Stimulated activated CD8-positive, alpha-beta memory T cell treated with anti-CD3 and anti-CD28 coated beads, Interleukin-12 subunit alpha, Interleukin-12 subunit beta, amount 100 ng/mL, for 24 hours (primary cell): ENCODE results near the gene PIP5K1B.

Experiments
- DNase-seq: peaks from one replicate; pipeline ENCODE4 v3.0.0-alpha.2; 2020; ENCODE audit errors: extremely low read depth

PIP5K1B gene

DNA sequence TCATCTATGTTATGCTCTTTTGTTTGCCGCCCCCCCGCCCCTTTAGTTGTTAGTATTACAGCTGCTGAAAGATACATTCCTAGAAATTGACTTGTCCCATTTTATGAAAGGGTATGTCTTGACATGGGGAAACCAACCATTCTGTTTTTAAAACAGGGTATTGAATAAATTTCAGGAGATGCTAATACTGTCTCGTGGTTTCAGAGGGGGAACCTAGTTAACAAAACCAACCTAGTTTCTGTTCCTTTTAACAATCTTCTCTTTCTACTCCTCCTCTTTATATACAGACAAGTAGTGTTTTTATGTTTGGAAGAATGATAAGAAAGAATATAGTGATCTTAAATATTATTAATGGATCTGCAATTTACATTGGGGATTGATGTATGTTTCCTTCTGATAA lies 3.5 kb downstream of the PIP5K1B start:
- DNase-seq: no peak

- no peak for DNase-seq
Observed at GRCh38 chr9:68709291-68710110, 4.5 kb downstream of the PIP5K1B start.

DNA sequence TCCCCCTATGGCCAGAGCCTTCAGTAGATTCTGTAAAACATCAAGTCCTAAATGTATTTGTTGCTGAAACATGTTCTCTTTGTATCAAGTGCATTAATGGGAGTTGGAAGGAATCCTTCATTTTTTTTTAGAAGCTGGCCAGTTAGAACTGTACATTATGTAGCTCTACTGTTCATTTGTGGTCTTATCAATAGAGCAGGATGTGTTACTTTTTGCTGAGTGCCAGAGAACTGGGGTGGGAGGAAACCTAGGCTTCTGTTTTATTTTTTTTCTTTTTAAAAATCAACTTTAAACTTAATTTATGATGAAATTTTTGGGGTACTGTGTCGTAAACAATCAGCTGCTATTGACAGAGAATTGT lies 5.1 kb downstream of the PIP5K1B start:
- no peak for DNase-seq

DNA sequence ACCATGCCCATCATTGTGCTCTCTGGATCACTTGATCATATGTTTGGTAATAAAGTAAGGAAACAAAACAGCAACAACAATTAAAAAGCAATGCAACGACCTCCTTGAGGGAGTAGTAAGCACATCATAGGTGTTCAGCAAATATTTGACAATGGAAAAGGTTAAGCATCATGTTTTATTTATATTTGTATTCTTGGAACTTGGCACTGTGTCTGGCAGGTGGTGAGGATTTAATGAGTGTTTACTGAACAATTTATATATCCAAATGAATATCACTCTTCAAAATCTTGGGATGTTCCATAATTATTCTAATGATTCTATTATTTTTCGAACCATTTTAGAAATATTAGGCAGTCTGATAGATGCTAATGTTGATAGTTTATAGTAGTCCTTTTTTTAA lies 6.2 kb downstream of the PIP5K1B start:
- no peak for DNase-seq

DNA sequence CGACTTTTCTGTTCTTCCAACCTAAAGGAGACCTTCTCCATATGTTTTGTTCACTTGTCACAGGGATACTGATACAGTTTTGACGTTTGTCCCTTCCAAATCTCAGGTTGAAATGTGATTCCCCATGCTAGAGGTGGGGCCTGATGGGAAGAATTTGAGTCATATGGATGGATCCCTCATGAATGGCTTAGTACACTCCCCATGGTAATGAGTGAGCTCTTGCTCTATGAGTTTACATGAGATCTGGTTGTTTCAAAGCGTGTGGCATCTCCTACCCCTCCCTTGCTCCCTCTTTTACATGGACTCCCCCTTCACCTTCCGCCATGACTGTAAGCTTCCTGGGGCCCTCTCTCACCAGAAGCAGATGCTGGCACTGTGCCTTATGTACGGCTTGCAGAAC lies 6.9 kb downstream of the PIP5K1B start:
- DNase-seq: no peak

DNA sequence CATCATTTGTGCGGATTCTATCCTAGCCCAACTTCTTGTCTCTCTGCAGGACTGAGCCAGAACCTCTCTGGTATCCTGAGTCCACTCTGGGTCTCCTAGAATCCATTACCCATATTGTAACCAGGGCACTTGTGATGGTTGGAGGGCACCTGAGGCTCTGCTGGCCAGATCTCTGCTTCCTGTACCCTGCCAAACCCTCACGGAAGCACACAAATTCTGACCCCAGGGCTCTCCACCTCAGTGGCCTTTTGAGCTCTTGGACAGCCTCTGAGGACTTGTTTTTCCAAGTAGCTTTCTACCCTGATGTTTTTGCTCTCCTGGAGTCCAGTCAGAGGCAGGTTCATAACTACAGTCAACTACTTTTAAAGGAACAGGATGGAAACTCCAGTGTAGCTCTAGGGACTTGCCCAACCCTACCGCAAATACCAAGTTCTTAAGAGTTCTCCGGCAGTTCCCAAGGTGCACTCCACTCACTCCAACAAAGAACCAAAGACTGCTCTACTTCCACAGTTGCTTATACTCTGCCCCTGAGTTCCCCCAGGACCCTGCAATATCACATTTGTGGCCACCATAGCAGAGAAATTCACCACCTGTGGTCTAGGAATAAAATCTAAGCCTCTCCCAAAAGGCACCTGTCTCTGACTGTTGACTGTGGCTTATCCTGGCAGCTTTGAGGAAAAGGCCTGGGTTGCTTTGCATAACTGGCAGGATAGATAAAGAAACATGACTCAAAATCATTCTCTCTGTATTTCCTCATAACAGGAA lies 9.6 kb downstream of the PIP5K1B start:
- no peak for DNase-seq

DNA sequence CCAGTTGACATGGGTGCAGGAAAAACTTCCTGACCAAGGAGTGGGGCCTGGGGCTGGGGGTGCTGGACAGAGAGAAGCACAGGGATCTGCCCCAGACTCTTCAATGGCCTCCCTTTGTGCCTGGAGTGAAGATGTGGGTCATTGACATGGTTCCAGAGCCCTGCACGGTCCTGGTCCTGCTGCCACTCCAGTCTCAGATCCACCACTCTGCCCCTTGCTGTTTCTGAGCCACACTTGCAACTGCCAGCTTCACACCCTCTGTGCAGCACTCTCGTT lies 10.1 kb downstream of the PIP5K1B start:
- no peak for DNase-seq

GRCh38 chr9:68717552-68718443 lies 12.8 kb downstream of the PIP5K1B start:
- no peak for DNase-seq

- no peak for DNase-seq
Observed at GRCh38 chr9:68719847-68720246, 14.8 kb downstream of the PIP5K1B start.

DNA sequence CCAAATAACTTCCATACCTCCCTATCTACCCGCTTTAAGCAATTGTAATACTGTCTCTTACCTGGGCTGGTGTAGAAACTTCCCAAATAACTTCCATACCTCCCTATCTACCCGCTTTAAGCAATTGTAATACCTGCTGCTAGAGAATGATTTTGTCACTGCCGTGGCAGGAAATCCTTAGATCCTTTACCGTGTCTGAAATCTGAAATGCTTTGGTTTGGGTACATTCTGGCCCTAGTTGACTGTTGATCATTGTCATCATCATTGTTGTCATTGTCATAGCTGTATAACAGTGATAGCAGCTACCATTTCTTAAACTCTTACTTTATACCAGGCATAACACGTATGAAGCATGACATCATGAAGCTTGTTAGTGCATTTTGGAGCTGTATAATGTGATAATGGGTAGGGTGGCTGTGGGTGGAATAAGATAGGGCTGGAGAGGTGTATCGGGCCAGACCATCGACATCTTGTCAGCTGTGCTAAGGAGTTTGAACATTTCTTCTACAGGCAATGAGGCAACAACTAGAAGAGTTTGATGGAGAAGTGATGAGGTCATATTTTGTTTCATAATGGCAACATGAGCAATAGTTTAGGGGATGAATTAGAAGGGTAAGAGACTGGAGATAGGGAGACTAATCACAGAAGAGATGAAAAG lies 15.7 kb downstream of the PIP5K1B start:
- DNase-seq: no peak

DNA sequence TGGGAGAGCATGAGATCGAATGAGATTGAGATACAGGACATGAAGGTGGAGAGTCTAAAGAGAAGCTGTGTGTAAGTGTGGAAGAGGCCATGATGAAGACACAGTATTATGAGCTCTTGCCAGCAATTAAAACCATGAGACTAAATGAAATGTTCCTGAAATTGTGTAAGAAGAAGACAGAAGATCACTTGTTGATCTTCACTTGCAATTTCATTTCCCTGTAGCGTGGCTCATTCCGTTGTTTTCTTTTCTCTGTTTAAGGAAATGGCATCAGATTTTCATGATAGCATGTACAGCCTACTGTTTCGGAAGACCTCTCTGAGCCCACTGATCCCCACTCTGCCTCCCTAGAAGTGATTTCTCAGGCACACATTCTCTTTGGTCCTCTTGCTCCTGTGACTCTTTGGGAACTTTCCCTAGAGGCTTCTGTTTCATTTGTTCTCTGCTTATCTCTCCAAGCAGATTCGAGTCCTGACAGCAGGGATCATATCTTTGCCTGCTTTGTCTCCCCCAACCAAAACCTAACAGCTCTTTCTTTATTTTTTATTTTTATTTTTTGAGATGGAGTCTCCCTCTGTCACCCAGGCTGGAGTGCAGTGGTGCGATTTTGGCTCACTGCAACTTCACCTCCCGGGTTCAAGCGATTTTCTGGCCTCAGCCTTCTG lies 16.8 kb downstream of the PIP5K1B start:
- DNase-seq: no peak

DNA sequence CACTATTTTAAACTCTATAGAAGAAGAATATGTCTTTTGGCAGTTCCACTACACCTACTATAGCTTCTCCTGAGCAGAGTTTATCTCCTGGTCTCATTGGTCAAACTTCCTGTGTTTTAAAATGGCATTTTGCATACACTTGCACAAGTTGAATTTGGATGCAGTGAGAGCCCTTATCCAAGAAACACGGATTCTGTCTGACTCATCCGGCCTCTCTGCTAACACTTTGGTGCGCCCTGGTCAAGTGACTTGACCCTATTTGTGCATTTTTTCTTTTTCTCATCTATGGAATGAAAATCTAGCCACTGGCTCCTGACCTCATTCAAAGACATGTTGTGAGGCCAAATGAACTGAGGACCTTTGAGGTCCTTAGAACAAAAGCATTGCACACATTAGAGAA lies 20.0 kb downstream of the PIP5K1B start:
- DNase-seq: no peak

- DNase-seq: no peak
Observed at GRCh38 chr9:68726489-68726888, 21.4 kb downstream of the PIP5K1B start.

- DNase-seq: no peak
Observed at GRCh38 chr9:68727636-68728035, 22.6 kb downstream of the PIP5K1B start.

- no peak for DNase-seq
Observed at GRCh38 chr9:68728731-68729130, 23.7 kb downstream of the PIP5K1B start.

GRCh38 chr9:68730570-68731235 lies 25.7 kb downstream of the PIP5K1B start:
- no peak for DNase-seq

DNA sequence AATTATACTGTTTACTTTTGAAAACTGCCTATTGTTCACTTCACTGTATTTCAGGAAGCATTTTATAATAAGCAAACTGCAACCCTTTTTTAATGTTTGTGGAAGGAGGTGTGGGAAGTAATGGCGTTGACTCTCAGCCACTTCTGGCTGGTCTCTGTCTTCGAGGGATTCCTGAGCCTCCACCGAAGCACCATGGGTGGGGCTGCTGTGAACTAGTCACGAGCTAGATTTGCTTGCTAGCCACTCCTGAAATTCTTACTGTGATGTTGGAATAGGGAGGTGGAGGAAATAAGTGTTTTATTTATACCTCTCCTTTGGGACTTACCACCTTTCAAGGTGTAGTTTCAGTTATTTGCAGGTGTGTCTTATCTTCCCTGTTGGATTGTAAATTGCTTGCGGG lies 26.8 kb downstream of the PIP5K1B start:
- no peak for DNase-seq

DNA sequence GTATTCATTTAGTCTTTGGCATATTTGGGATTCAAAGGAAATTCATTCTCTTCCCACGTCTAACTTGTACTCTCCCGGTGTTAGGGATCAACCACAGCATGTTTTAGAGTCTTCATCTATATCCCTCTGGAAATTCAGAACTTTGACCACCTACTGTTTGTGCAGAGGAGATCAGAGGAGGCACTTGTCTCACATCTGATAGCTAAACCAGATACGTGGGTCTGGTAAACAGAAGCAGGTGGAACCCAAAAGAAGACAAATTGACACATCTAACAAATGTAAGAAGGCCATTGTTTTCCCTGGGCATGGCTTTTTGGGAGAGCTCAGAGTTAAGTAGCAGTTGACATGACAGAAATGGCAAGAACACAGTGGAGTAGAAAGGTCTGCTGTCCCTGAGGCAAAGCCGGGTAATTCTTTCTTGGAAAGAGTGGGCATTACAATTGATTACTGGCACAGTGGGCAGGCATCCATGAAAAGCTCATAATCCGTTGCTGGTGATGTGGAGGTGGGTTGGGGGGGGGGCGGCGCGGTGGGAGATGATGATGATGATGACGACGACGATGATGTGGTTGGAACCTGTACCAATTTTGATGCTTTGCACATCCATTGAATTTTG lies 27.5 kb downstream of the PIP5K1B start:
- DNase-seq: no peak

GRCh38 chr9:68733021-68733405 lies 28.0 kb downstream of the PIP5K1B start:
- no peak for DNase-seq

DNA sequence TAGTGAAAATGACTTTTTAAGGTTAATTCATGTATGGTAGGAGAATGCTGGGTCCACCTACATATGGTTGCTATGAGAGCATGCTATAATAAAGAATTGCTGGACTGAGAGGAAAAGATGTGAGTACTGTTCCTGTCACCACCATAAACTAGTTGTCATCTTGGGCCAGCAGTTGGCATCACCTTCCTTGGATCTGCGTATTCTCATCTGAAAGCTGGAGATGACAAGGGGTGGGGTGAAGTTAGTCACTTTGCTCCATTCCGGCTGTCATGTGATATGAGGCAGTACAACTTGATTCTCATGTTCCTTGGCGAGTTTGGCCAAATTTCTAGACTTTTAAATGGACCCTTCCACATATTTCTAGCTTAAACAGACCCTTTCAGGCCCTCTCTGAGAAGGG lies 33.3 kb downstream of the PIP5K1B start:
- DNase-seq: no peak
